Thyroid gland (tissue), 4 donors: ENCODE results near the gene SMPD1. TPM values are rescaled to one million over a fixed set of nuclear protein-coding genes. Genes with fewer than 3 reads are reported as not detected.

Experiments used
- DNase-seq, 2 donors: peaks; one replicate each; pipeline ENCODE4 v3.0.0-alpha.2; 2019
- H3K27ac ChIP-seq, 3 donors: fragments of 200-600 bp; sonication (generic); 1 replicate in 2 of 3; 2 replicates in 1 of 3; pipeline ENCODE4 v1.5.1; 2016 to 2019; ENCODE audit warnings: mild to moderate bottlenecking in 1 of 3, moderate library complexity in 1 of 3
- H3K27me3 ChIP-seq: fragments of 200-600 bp; sonication (generic); one replicate; pipeline ENCODE4 v1.5.1; 2019
- H3K36me3 ChIP-seq, 2 donors: fragments of 200-600 bp; sonication (generic); one replicate each; pipeline ENCODE4 v1.5.1; 2016 to 2019
- H3K4me1 ChIP-seq, 2 donors: fragments of 200-600 bp; sonication (generic); one replicate each; pipeline ENCODE4 v1.5.1; 2017 to 2019
- H3K4me3 ChIP-seq, 3 donors: fragments of 200-600 bp; sonication (generic); replicated peaks in 1 of 3; 1 replicate in 2 of 3; 2 replicates in 1 of 3; pipeline ENCODE4 v1.5.1; 2016; ENCODE audit warnings: mild to moderate bottlenecking in 1 of 3
- H3K9me3 ChIP-seq: fragments of 200-600 bp; sonication (generic); one replicate; pipeline ENCODE4 v1.5.1; 2017
- POLR2A ChIP-seq, 2 donors: fragments of 450-650 bp; IDR thresholded peaks; one replicate each; pipeline ENCODE4 v1.6.1; 2017; ENCODE audit warnings: antibody characterized with exemption in 2 of 2, mild to moderate bottlenecking in 2 of 2, moderate library complexity in 1 of 2
- WGBS, 2 donors: methylation state at CpG; one replicate each; pipeline ENCODE4 v1.1.5; 2017; 5-methylcytosine and 5-hydroxymethylcytosine counted together
- intact Hi-C: fragments of 100-400 bp; cut with DNase I; formaldehyde crosslinking; loops from one replicate; pipeline ENCODE4 v1.15.1; 2023
- total RNA-seq, 4 donors: library from RNA; depleted of rRNA; stranded (reverse); fragments of >200 nt; gene quantifications; one replicate each; pipeline ENCODE4 v1.2.3, GENCODE V29; 2016
- TF ChIP-seq, protein P1 (sequence below), 6 experiments: fragments of 200-600 bp in 3 of 6; fragments of 450-650 bp in 3 of 6; sonication (generic) in 3 of 6; IDR thresholded peaks; one replicate each; pipeline ENCODE4 v1.5.1; 2016 to 2019; ENCODE audit warnings: antibody characterized with exemption in 6 of 6, mild to moderate bottlenecking in 2 of 6, inconsistent platforms in 1 of 6, moderate library complexity in 1 of 6

SMPD1 gene
- total RNA-seq, 4 donors from 2014 or later: 39.6 to 82.4 (median 57.6) TPM

DNA sequence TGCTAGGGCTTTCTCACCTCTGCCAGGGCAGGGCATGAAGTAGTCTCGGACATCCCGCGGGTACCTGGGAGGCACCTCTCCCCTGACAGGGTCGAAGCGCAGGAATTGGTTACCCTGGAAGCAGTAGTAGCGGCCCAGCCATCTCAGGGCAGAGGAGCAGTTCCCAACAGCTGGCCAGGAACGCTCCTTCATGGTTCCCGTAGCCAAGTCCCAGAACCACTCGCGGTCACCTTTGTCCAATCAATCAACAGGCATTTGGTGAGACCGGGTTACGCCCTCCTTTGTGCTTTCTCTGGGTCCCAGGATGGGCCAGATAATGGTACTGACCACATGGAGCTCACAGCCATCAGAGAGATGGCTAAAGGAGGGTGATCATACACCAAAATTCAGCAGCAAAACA lies 47.1 kb downstream of the SMPD1 start:
- Histone ChIP-seq H3K9me3 (no peaks in the 10 kb centered on the region), H3K4me3 (no peak overlapping the region), H3K36me3 (no peaks in the 10 kb centered on the region), H3K27ac (no peak overlapping the region), H3K27me3 (no peaks in the 10 kb centered on the region), H3K4me1 (no peaks in the 10 kb centered on the region)
- intact Hi-C loops: no loop called here
- 88% methylated on average over 8 to 12 of the region's 12 CpGs for WGBS, 2 donors
- TF ChIP-seq POLR2A (IDR thresholded peaks at IDR 0.05): no peak
- TF ChIP-seq, protein P1, sequence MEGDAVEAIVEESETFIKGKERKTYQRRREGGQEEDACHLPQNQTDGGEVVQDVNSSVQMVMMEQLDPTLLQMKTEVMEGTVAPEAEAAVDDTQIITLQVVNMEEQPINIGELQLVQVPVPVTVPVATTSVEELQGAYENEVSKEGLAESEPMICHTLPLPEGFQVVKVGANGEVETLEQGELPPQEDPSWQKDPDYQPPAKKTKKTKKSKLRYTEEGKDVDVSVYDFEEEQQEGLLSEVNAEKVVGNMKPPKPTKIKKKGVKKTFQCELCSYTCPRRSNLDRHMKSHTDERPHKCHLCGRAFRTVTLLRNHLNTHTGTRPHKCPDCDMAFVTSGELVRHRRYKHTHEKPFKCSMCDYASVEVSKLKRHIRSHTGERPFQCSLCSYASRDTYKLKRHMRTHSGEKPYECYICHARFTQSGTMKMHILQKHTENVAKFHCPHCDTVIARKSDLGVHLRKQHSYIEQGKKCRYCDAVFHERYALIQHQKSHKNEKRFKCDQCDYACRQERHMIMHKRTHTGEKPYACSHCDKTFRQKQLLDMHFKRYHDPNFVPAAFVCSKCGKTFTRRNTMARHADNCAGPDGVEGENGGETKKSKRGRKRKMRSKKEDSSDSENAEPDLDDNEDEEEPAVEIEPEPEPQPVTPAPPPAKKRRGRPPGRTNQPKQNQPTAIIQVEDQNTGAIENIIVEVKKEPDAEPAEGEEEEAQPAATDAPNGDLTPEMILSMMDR (IDR thresholded peaks at IDR 0.05): no peak
- DNase-seq: no peak

DNA sequence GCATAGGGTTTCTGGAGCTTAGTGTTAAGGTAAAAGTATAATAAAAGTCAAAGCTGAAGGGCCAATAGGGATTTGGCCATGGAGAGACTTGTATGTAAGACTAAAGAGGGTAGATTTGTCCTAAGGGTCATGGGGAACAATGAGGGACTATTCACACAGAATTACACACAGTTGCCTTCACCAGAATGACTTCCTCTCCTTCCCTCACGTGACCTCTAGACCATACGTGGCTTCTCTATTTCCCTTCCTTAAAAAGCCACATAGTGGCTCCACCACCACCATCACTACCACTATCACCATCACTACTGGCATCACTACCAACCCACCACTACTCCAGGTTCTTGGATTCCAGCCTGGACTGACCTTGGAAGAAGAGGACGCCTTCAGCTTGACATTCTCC lies 47.7 kb downstream of the SMPD1 start:
- Histone ChIP-seq H3K9me3 (no peaks in the 10 kb centered on the region), H3K36me3 (no peaks in the 10 kb centered on the region), H3K4me1 (no peaks in the 10 kb centered on the region), H3K4me3 (no peak overlapping the region), H3K27me3 (no peaks in the 10 kb centered on the region), H3K27ac (no peak overlapping the region)
- 82 to 92% methylated on average over 3 of the region's 3 CpGs for WGBS, 2 donors
- intact Hi-C loops: no loop called here
- no peak for TF ChIP-seq POLR2A (IDR thresholded peaks at IDR 0.05)
- TF ChIP-seq, protein P1 (IDR thresholded peaks at IDR 0.05): no peak
- DNase-seq: no peak

DNA sequence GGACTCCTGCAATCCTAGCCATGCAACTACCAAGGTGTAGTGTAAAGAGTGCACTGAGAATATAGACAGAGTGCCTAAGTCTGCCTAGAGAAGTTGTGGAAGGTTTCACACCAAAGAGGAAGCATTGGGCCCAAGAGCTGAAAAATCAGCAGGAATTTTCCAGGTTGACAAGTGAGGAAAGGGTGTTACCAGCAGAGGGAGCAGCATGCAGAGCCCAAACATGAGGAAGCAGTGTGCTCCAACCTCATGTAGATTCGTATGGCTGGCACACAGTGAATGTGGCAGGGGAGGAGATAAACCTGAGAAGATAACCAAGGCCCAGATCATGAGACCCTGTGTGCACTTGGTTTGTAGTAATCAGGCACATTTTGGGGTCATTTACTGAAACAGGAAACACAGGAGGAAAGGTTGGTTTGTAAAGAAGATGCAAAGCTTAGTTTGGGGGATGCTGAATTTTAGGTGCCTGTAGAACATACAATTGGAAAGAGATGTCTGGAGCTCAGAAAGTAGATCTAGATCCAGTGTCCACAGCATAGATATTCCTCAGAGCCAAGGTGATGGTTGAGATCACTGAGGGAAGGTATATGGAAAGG lies 48.8 kb downstream of the SMPD1 start:
- no peak for TF ChIP-seq POLR2A (IDR thresholded peaks at IDR 0.05)
- TF ChIP-seq, protein P1 (IDR thresholded peaks at IDR 0.05): peak in 4 of 6 experiments; percentile 29 to 52 (median 41)
- peak; percentile 32 to 36 for DNase-seq
- intact Hi-C loops: no loop called here
- Histone ChIP-seq H3K4me1 (no peaks in the 10 kb centered on the region), H3K9me3 (no peaks in the 10 kb centered on the region), H3K27ac (no peak overlapping the region), H3K36me3 (no peaks in the 10 kb centered on the region), H3K4me3 (no peak overlapping the region), H3K27me3 (no peaks in the 10 kb centered on the region)
- 5 to 13% methylated on average over 1 of the region's 1 CpG for WGBS, 2 donors

DNA sequence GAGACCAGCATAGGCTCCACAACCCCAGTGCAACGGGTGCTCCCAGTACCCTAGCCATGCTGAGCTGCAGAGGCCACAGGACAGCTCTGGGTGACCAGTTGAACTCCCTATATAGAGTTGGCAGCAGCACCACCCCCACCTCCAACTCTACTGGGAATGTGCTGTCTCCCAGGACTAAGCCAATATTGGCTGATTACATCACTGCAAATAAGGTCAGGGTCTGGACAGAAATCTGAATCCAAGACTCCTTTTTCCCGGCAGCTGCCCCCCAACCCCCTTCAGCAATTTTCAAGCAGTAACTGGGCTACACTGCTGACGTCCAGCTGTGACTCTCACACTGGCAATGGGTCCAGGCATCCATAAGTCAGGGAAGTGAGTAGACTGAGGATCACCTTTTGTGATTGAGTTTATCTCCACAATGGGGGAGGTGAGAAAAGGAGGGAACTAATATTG lies 50.7 kb downstream of the SMPD1 start, which contains the start of gene HPX:
Gene HPX (minus strand): TSS at position 82 of the 453 bp plus-strand sequence. CDS start 24 bp downstream, at position 58.
- 58 to 64% methylated on average over 3 of the region's 3 CpGs for WGBS, 2 donors
- Histone ChIP-seq H3K4me1 (no peaks in the 10 kb centered on the region), H3K9me3 (no peaks in the 10 kb centered on the region), H3K36me3 (no peaks in the 10 kb centered on the region), H3K4me3 (no peak within 1 kb of the TSS), H3K27me3 (no peaks in the 10 kb centered on the region), H3K27ac (no peak within 1 kb of the TSS)
- TF ChIP-seq POLR2A (IDR thresholded peaks at IDR 0.05): no peak
- DNase-seq: no peak
- intact Hi-C loops: no loop called here

DNA sequence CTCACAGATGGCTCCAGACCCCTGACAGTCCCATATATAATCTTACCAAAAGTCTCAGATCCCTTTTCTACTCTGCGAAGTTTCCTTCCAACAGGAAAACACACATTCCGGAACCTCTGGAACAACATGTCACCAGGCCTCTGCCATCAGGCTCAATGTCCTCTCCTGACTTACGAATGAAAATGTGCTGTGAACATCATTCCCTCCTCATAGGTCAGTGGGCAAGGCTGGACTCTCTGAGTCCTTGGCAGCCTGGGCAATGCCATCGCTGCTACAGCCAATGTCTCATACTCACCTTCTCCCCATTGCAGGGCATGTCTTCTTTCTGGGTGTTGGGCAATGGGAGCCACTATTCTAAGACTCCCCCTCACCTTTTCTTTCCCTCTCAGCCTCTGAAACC lies 52.2 kb downstream of the SMPD1 start:
- TF ChIP-seq, protein P1 (IDR thresholded peaks at IDR 0.05): no peak
- TF ChIP-seq POLR2A (IDR thresholded peaks at IDR 0.05): no peak
- no peaks in the 10 kb centered on the region for H3K4me1 ChIP-seq
- DNase-seq: no peak
- no peak overlapping the region for H3K4me3 ChIP-seq
- intact Hi-C loops: loop anchor here (2.0 kb wide), 1 partner anchor 62 kb away; no protein-coding TSS in a partner anchor
- H3K27me3 ChIP-seq: no peaks in the 10 kb centered on the region
- 88 to 95% methylated on average over 4 of the region's 4 CpGs for WGBS, 2 donors
- no peaks in the 10 kb centered on the region for H3K36me3 ChIP-seq
- H3K9me3 ChIP-seq: no peaks in the 10 kb centered on the region
- H3K27ac ChIP-seq: no peak overlapping the region
